Dermis blood vessel endothelial cell (primary cell): ENCODE measurements around the gene MXRA8. TPM values are rescaled to one million over a fixed set of nuclear protein-coding genes. Genes with fewer than 3 reads are reported as not detected.
"Not testable (repeated sequence)": the region's sequence is repeated elsewhere in the genome, so short reads cannot be mapped to it uniquely, and the experiment has no call there.

Experiments
- DNase-seq: peaks from one replicate; pipeline ENCODE4 v3.0.0; 2010
- total RNA-seq: library from RNA; depleted of rRNA; stranded (reverse); fragments of >200 nt; gene quantifications from 2 replicates; pipeline ENCODE4 v1.2.3, GENCODE V29; 2014

The MXRA8 gene
- total RNA-seq, 1 donor from 2014 or later = 1.7 TPM

DNA sequence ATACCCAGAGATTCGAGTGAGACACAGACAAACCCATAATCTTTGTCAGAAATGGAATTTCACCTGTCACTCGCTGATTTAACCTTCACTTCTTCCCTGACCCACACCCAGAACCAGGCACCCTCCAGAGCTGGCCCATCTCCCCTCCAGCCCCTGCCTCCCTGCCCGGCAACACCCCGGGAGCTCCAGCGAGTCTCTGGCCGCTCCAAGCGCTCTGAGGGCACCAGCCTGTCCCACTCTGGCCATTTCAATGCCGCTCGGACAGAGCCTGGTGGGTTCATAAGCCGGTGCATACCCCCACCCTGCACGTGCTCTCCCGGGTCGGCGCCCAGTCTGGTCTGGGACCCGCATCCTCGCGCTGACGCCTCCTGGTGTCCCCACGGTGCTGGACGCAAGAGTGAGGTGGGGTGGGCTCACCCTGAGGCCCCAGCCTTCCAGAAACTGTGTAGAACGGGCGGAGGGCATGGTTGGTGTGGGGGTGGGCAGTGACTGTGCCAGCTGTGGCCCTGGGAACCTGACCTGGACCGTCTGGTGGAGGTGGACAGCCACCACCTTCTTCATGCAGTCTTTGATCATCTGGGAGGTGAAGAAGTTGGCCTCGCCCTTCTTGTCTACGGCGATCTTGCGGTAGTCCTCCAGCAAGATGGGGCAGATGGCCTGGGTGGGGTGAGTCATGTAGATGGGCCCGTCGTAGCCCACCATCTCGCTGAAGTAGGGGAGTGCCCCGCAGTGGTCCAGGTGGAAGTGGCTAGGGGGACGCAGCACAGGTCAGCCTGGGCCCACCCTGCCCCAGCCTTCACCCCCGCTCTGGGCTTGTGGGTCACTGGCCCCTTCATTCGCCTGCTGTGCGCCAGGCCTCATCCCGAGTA, 39.3 kb downstream of the MXRA8 start:
- no peak for DNase-seq

DNA sequence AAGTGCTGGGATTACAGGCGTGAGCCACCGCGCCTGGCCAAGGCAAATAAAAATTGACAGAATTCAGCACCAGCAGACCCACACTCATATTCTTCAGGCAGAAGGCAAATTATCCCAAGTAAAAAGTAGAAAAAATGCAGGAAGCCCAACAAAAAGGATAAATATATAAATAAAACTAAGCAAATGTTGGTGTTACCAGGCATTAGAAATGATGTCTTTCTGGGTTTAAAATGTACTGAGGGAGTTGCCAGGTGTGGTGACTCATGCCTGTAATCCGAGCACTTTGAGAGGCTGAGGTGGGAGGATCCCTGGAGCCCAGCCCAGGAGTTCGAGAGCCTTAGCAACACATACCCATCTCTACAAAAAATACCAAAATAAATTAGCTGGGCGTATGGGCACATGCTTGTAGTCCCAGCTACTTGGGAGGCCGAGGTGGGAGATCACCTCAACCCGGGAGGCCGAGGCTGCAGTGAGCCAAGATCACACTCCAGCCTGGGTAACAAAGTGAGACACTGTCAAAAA, 40.2 kb downstream of the MXRA8 start:
- DNase-seq = peak; percentile 71

DNA sequence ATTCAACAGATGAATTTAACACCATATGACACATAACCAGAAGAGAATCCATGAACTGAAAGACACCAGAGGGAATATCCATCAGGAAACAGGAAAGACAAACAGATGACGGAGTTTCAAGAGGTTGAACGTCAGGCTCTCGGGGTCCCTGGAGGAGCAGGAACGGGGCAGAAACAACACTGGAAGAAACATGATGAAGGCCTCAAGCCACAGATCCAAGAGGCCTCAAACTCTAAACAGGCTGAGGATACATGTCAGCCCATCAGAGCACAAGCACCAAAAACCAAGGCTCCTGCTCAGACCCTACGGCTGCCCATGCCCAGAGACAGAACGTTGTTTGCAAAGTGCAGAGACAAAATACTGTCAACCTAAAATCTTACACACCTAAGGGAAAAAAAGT, 40.9 kb downstream of the MXRA8 start:
- no peak for DNase-seq

DNA sequence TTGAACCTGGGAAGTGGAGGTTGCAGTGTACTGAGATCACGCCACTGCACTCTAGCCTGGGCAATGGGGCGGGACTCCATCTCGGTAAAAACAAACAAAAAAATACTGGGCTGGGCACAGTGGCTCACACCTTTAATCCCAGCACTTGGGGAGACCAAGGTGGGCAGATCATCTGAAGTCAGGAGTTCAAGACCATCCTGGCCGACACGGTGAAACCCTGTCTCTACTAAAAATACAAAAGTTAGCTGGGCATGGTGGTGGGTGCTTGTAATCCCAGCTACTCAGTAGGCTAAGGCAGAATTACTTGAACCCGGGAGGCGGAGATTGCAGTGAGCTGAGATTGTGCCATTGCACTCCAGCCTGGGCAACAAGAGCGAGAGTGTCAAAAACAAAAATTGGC, 42.2 kb downstream of the MXRA8 start:
- not testable (repeated sequence) for DNase-seq

DNA sequence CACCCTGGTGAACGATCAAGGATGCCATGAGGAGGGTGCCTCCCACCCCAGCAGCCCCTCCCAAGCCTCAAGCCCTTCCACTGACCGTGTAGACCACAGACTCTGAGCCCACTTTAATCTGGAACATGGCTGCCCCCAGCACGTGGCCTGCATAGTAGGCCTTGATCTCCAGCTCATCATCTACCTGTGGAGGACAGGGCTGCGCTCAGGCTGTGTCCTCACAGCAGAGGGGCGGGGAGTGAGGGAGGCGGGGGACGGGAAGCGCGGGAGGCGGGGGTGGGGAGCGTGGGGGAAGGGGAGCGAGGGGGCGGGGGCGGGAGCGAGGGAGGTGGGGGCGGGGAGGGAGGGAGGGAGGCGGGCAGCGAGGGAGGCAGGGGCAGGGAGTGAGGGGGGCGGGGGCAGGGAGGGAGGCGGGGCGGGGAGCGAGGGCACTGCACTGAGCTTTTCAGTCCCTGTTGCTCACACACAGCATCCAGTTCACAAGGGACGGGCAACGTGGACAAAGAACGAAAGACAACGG, 42.9 kb downstream of the MXRA8 start:
- DNase-seq = no peak

DNA sequence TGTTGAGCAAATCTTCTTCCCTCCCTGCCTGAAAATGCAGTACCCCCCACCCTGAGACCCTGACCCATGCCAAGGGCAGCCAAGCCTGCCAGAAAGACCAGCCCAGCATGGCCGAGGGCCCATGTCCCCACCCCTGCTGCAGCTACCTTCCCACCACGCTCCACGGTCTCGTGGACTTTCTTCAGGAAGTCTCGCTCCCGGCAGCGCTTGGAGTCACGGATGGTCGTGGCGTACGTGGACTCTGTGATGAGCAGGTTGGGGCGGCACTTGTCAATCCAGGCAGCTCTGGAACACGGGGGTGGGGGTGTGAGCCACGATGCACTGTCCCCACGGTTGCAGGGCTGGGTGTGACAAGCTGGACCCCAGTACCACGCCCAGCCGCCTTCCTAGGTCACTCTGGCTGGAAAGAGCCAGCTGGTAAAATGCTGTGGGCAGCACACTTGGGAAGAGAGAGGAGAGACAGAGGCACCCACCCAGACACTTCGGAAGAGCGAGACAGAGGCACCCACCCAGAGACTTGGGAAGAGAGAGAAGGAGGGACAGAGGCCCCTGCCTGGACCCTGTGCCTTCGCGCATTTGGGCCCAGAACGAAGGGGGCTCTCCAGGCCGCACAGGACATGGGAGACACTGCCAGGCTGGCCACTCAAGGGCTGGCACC, 43.5 kb downstream of the MXRA8 start:
- no peak for DNase-seq

DNA sequence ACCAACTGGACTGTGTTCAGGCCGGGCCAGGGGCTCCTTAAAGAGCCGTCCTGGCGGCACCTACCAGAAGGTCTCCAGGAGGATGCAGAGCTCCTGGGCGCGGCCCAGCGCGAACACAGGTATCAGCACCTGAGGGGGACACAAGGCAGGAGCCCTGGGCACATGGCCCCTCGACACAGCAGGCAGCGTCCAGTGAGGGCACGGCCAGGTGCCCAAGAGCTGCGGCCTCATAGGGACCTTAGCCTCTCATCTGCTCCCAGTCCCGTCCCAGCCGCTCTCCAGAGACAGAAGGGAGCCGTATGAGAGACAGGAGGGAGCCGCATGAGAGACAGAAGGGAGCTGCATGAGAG, 44.1 kb downstream of the MXRA8 start:
- no peak for DNase-seq

DNA sequence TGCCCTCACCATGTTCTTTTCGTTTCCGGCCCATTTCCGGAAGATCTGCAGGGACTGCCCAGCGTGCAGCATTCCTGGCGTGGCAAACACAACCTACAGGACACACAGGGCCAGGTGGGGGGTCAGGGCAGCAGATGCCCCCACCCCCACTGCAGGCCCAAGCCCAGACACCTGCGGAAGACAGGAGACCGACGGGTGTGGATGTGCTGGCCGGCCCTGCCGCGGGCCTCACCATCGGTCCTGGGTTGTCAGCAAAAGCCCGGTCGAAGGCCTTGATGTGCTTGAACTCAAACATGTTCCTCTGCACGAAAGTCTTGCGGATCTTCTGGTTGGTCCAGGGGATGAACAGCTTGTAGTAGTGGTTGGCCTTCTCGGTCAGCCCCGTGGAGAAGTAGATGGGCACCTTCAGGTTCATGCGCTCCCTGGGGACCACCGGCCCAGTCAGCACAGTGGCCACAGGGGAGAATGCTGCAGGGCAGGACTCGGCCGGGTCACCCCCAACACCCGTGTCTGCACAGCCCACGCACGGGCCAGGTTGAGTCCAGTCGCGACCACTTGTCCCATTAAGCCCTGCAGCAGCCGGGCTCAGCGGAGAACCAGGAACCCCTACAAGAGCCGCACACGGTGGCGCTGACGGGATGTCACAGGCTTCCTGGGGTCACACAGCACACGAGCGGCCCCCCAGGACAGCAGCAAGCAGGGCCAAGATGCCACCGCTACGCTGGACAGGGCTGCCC, 44.7 kb downstream of the MXRA8 start:
- no peak for DNase-seq

DNA sequence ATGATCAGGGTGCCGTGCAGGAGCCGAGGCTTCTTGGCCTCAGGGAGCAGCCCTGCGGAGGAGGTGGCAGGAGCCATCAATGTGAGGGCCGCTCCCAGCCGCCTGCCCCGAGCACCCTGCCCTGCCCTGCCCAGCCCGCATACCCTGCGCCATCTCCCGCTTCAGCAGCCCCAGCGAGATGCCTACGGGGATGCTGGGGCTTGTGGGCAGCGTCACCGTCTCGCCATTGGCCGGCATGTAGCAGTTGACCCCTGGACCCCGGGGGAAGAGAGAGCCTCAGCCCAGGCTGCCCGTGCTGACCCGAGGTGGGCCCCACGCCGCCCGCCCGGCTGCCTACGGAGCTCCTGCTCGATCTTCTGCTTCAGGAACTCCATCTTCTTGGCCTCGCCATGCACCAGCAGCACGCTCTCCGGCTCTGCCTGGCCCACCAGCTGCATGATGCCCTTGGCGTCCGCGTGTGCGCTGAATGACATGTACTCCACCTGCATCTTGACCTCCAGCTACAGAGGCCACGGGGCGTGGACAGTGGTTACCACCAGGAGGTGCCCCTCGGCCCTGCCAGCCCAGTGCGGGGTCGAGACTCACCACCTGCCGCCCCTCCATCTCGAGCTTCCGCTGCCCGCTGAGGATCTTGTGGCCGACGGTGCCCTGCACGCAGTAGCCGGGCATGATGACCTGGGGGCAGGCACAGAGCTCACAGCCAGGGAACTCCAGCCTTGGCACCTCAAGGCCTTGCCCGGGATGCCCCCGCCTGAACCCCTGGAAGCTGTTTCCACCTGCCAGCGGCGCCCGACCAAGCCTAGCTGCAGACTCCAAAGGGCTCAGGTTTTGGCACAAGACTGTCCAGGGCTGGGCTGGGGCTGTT, 45.7 kb downstream of the MXRA8 start:
- DNase-seq = no peak

DNA sequence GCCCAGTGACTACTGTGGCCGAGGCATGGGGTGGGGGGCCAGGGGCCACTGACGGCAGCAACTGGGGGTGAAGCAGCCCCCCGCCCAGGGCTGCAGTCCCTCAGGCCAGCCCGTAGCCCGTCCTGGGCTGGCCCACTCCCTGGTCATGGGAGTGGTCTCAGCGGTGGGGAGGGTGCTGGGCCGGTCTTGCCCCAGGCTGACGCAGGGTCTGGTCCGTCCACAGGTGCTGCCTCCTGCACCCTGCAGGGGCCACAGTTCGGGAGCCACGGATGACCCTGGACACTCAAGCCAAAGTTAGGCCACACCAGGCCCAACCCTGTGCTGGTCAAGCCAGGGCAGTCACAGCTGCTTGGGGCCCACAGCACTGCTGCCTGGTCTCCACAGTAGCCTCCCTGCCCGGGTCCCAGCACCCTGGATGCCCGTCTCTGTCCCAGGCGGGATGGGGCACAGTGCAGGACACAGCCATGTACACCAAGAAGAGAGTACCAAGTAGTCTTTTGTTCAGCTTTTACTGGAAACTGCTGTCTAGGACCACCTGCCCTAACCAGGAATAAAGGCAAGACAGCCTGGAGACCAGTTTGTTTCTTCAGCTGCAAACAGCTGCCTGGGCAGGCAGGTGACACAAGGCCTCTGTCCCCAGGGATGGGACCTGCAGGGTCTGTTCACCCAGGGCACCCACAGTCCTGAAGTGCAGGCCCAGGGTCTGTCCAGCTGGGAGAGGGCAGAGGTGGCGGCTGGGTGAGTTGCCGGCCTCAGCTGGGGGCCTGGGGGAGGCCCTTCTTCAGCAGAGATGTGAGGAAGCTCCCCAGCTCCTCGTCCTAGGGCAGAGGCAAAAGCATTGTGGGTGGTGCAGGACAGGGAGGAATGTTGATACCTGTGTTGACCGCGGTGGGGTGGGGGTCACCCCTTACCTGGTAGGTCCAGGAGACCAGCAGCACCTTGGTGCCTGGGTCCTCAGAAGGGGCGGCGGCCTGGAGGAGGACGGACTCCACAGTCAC, 46.9 kb downstream of the MXRA8 start:
- DNase-seq = no peak

DNA sequence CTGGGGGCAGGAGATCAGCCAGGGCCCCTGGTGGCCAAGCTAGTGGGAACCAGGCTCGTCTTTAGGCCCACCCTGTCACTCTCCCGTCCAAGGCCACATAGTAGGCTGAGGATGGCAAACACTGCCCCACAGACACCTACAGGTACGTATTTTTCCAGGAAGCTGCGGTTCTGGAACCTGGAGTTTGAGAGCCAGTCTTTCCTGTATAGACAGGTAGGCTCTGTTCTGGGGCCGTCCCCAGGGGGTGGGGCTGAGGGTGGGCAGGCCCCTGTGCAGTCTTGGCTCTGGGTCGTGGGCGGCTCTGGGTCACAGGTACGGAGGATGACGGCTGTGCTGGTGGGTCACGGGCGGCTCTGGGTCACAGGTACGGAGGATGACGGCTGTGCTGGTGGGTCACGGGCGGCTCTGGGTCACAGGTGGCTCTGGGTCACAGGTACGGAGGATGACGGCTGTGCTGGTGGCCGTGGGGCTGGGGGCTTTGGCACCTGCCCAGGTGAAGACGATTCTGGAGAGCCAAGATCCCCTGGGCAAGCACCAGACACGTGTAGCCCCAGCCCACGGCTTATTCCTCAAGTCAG, 47.8 kb downstream of the MXRA8 start:
- DNase-seq = no peak

DNA sequence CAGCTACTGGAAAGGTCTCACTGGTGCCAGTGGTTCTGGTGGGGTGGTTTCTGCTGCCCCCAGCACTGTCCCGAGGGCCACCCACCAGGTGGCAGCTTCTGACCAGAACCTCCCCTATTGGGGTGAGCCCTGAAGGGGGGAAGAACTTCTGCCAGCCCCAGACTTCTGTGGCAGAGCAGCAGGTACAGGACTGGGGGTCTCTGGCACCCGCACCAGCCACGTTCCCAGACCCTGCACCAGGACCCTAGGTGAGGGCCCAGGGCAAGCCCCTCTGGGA, 48.3 kb downstream of the MXRA8 start:
- no peak for DNase-seq

DNA sequence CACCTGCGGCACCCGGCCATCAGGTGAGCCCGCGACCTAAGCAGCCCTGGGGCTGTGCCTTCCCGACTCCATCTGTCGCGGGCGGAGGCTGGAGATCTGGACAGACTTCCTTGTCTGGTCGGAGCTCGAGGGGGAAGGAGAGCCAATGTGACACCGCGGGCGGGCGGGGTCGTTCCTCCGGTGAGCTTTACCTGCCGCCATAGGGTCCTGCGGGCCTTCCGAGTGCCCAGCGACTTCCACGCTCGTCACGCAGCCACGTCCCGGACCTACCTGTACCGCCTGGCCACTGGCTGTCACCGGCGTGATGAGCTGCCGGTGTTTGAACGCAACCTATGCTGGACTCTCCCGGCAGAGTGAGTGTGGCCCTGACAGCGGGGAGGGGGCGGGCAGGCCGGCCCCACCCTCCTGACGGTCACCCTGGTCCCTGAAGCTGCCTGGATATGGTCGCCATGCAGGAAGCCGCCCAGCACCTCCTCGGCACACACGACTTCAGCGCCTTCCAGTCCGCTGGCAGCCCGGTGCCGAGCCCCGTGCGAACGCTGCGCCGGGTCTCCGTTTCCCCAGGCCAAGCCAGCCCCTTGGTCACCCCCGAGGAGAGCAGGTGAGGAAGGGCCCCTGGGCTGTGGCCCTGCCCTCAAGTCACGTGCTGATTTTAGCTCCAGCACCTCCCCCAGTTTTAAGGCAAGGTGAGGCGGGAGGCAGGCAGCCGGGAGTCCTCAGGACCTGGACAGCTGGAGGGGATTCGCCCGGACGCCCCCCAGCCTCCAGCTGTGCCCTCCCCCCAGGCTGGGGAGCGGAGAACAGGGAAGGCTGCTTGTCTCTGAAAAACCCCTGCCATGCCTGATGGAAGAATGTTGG, 48.9 kb downstream of the MXRA8 start:
- peak; percentile 27 for DNase-seq

DNA sequence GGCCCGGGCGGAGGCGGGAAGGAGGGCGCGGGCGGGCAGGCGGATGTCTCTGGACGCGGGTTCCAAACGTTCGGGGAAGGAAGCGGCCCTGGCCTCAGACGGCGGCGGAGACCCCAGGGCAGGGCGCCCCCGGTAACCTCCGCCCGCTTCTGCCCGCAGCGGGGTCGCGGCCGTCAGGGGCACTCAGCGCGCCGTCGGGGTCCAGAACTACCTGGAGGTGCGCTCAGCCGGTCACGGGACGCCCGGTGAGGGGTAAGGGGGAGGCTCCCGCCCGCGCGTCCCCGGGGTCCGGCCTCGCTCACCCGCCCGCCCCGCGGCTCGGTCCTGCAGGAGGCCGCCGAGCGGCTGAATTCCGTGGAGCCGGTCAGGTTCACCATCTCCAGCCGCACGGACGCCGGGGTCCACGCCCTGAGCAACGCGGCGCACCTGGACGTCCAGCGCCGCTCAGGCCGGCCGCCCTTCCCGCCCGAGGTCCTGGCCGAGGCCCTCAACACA, 49.6 kb downstream of the MXRA8 start:
- peak; percentile 20 for DNase-seq

DNA sequence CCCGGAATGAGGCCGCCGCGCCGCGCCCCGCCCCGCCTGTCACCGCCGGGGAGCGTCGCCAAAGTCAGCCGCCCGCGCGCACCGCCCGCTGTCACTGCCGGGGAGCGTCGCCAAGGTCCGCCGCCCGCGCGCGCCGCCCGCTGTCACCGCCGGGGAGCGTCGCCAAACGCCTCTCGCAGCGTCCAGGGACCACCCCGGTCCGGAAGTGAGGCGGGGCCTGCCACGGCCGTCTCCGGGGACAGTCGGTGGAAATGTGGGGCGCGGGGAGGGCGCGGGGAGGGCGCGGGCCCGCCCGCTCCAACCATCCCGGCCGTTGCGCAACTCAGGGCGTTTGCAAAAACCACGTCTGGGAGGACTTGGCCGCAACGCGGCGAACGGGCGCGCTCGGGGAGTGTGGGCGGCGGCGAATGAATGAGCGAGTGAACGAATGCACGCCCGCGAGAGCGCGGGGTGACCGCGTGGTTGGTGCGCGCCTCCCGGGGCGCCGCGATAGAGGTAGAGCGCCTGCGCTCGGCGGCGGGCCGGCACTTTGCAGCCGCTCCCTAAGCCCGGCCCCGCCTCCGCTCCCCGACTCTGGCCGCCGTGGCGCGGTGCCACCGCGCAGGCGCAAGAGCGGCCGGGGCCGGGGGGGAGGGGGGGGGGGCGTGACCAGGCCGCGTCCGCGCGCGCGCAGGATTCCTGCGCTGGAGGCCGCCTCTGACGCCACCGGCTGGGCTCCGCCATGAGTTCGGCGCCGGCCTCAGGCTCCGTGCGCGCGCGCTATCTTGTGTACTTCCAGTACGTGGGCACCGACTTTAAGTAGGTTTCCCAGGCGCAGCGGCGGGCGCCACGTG, 50.2 kb downstream of the MXRA8 start, which contains the start of the genes ACAP3 and PUSL1:
TSS of gene ACAP3 (minus strand) at position 8 of the 833 bp plus-strand sequence. CDS start 115 bp downstream, outside the sequence.
TSS of gene PUSL1 (plus strand) at position 675 of the 833 bp plus-strand sequence. CDS start at position 722, 47 bp downstream.
- peak; percentile 92 for DNase-seq

DNA sequence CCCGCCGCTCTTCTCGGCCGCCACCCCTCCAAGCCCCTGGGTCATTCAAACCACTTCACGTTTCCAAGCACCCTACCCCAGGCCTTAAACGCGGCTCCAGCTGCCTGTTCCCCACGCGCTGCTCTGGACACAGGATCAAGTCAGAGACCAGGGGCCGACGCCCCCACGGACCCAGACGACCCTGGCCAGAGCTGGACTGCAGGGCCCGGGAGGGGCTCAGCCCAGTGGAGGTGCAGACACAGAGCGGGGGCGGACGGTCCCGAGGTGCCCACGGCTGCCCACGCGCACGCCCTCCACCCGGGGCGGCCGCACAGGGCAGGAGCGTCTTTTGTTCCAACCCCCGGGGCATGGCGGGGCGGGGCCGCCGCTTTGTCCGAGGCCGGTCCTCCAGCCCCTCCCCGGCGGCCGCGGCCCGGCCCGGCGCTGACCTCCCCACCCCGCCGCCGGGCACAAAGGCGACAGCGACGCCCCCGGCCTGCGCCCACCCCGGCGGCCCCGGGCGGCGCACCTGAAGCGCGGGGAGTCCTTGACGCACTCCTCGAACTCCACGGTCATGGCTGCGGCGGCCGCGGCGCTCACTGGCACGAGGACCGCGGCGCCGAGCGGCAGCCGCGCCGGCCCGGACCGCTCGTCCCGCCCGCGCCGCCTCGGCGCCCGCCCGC, 51.0 kb downstream of the MXRA8 start:
- peak; percentile 31 for DNase-seq

DNA sequence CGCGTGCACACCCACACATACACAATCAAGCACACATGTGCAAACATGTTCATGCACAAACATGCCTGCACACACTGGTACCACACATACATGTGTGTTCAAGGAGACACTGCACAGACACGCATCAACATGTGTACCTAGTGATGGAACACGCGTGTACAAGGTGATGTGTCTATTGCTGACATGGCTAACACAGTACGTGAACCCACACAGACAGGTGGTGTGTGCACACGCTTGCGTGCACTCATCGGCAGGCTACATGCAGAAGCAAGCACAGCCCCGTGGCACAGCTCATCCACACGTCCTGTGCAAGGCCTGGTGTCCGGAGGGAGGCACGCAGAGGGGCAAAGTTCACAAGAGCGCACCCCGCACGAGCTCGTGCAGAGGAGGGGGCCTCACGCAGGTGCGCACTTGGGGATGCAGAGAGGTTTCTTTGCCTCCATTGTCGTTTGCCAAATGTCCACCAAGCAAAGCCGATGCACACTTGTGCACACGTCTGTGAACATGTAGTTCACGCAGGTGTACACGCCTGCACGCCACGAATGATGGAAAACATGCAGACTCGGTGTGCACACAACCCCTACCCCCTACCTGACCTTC, 51.6 kb downstream of the MXRA8 start:
- peak; percentile 18 for DNase-seq
